ENCODE results near the gene VEGFB.
A peak's percentile ranks its signal among the peaks of the same experiment; 100 is the strongest.

Gene VEGFB

DNA sequence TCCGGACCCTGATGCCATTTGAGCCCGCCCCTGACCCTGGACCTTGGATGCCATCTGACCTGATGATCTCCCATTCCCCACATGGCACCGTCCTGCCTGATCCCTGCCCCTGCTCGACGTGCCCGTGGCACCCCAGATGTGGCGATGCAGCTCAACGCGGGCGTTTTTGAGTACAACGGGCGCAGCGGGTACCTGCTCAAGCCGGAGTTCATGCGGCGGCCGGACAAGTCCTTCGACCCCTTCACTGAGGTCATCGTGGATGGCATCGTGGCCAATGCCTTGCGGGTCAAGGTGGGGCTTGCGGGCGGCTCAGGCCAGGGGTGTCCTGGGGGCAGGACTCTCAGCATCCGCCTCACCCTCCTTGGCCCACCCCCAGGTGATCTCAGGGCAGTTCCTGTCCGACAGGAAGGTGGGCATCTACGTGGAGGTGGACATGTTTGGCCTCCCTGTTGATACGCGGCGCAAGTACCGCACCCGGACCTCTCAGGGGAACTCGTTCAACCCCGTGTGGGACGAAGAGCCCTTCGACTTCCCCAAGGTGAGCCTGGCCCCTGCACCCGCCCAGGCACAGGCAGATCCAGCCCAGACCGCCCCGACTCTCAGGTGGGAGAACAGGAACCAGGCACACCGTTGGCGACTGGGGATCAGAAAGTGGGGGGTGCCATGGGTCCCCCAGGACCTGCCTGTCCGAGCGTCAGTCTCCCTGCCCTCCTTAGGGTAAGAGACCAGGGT lies 28.1 kb downstream of the VEGFB start:
- DNase-seq (ENCODE audit: low spot score): no peak

DNA sequence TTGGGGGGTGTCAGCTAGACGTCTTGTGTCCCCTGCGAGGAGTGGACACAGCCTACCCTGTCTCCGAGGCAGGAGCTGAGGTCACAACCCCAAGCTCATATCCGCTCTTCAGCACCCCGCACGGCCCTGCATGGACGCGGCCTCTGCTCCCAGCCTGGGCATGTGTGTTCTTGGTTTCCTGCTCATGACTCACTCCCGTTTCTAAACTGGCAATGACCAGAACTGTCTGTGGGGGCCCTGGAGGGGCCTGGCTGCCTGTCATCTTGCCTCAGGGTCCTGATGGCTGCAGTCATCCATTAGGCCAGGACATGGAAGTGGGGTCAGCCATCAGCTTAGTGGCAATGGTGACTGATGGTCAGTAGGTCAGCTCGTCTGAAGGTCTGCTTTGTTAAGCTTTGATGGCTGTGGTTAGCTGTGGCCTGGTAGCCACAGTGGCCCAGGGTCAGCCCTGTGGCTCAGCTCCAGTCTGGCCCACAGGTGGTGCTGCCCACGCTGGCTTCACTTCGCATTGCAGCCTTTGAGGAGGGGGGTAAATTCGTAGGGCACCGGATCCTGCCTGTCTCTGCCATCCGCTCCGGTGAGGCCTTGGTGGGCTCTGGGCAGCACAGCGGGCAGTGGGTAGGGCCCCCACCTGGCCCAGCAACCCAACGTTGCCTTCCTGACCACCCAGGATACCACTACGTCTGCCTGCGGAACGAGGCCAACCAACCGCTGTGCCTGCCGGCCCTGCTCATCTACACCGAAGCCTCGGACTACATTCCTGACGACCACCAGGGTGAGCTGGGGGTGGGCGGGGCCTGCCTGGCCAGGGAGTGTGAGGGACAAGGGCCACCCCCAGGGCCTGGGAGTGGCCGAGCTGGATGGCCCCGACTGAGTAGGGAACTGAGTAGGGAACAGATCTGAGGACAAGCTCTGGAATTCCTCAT lies 28.9 kb downstream of the VEGFB start:
- no peak for DNase-seq (ENCODE audit: low spot score)

DNA sequence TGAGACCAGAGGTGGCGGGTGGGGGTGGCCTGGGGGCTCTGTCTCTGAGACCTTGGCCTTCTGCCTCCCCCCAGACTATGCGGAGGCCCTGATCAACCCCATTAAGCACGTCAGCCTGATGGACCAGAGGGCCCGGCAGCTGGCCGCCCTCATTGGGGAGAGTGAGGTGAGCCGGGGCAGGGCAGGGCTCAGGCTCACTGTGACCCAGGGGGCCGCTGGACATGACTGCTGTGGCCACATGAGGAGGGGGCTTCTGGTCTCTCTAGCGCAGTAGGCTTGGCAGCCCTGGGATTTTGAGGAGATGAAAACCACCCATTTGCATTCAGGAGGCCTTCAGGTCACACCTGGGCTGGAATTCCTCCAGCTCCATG lies 29.5 kb downstream of the VEGFB start:
- DNase-seq (ENCODE audit: low spot score): no peak

DNA sequence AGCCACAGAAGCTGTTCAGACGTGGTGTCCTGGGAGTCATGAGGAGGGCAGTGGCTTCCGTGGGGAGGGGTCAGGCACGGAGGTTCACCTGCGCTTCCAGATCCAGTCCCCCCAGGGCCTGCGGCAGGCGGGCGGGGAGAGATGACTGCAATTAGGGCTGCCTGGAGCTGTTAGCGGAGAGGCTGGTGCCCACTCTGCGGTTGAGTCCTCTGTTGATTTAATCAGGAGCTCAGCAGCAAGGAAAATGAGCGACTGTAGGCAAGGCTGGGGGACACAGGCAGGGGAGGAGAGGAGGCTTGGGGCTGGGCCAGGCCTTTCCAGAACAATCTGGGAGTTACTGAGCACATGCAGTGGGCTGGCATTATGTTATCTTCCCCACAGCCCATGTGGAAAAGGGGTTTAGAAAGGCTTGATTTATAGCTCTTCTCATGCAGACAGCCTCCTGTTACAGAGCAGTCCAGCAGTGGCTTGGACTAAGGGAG lies 30.0 kb downstream of the VEGFB start:
- no peak for DNase-seq (ENCODE audit: low spot score)

DNA sequence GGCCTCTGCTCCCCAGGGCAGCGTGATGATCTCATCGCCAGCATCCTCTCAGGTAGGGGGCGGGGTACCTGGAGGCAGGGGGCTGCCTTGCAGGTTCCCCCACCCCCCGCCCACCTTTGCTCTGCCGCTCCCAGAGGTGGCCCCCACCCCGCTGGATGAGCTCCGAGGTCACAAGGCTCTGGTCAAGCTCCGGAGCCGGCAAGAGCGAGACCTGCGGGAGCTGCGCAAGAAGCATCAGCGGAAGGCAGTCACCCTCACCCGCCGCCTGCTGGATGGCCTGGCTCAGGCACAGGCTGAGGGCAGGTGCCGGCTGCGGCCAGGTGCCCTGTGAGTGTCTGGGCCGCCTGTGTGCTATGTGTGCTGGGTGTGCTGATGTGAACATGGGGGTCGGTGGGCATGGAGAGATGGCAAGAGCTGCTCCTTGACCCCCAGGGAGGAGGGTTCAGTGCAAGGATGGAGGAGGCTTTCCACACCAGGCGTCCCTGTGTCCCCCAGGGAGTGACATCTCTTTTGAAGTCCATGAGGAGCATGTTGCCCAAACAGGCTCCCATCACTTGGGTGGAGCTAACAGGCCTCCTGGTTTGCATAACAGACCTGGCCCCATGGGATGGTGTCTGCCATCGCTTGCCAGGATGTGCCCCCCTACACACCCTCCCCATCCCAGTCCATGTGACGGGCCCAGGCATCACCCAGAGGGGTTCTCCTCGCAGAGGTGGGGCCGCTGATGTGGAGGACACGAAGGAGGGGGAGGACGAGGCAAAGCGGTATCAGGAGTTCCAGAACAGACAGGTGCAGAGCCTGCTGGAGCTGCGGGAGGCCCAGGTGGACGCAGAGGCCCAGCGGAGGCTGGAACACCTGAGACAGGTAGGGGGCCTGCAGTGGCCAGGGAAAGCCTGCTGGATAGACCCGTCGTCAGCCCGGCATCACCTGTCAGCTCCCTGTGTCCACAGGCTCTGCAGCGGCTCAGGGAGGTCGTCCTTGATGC lies 31.1 kb downstream of the VEGFB start:
- no peak for DNase-seq (ENCODE audit: low spot score)

DNA sequence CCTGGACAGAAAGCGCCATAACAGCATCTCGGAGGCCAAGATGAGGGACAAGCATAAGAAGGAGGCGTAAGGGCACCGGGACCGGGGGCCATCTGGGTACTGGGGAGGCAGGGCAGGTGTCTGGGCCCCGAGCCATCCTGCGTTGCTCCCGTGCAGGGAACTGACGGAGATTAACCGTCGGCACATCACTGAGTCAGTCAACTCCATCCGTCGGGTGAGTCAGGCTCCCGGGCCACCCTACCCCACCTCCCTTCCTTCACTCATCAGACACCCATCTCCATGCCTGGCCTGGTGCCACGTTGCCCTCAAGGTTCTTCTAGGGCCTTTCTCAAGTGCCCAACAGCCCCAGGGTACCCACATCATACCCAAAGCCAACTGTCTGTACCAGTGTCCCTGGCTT lies 32.0 kb downstream of the VEGFB start:
- no peak for DNase-seq (ENCODE audit: low spot score)

DNA sequence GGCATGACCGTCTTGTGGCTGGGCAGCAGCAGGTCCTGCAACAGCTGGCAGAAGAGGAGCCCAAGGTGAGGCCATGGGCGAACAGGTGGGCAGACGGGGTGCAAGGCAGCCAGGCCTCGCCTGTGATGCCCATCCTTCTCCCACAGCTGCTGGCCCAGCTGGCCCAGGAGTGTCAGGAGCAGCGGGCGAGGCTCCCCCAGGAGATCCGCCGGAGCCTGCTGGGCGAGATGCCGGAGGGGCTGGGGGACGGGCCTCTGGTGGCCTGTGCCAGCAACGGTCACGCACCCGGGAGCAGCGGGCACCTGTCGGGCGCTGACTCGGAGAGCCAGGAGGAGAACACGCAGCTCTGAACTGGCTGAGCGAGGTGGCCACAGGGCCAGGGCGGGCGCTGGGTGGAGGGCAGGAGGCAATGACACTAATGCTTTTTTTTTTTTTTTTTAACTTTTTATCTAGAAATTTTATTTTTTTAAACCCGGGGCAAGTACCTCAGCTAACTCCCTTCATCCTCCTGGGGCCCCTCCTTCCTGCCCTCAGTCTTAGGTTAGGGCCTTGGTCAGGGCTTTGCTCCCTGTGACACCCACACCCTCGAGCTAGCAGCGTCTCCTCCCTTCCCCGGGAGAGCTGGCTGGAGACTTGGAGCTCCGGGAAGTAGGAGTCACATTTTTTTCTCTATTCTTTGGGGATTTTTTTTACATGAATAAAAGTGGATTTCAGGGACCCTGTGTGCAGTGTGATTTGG lies 33.0 kb downstream of the VEGFB start:
- DNase-seq (ENCODE audit: low spot score): no peak

DNA sequence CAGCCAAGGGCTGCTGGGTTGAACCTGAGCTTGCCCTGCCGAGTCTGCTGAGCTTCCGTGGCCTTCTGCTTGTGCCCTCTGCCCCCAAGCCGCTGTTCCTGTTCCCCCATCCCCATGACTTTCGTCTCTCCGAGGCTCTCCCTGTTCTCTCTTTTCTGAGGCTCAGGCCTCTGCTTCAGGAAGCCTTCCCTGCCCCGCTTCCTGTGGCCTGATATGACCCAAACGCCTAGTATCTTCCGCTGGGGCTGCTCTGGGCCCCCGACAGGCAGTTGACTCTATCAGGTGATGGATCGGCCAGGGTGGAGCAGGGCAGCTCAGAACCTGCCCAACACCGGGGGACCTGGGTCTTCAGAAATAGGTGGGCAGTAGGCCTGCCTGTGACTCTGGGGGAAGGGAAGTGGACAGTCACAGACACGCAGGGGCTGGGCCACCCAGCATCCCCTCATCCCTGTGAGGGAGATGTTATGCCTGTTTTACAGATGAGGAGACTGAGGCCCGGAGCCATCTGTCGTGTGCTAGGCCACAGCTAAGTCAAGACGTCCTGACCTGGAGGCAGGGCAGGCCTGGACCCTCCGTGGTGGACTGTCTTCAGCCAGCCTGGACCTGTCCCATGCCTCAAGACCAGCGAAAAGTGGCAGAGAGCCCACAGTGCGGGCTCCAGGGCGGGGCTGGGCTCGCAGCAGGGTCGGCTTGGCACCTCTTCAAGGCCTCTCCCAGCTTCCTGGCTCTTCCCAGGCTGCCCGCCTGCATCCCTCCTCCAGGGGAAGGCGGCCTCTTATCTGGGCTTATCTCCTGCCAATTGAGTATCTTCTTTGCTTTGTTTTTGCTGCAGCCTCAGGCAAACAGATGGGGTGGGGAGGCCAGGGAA lies 33.9 kb downstream of the VEGFB start:
- DNase-seq (ENCODE audit: low spot score): no peak

DNA sequence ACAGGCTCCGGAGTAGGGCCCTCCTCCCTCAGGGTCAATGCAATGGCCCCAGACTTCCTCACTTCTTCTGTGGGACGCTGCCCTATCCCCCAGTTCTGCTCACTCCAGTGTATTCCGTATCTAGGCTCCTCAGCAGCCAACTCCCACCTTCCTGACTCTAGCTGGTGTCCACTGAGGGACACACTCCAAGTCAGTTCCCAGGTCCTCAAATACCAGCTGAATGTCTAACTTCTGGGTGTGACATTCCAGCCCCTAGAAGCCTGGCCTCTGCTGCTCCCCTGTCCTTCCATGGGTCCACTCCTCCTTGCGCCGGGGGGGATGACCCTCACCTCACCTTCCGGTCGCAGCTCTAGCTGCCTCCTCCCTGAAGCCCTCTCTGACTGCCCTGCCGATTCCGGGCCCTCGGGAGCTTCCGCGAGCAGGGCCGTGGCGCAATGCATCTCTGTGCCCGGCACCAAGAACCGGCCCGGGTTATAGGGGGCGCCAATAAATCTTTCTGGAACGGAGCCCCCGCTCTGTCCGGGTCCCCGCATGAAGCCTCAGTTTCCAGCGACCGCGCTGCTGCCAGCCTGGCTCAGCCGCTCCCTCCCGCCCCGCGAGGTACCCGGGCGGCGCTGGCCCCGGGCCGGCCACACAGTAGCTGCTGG lies 34.6 kb downstream of the VEGFB start:
- DNase-seq (ENCODE audit: low spot score): no peak

DNA sequence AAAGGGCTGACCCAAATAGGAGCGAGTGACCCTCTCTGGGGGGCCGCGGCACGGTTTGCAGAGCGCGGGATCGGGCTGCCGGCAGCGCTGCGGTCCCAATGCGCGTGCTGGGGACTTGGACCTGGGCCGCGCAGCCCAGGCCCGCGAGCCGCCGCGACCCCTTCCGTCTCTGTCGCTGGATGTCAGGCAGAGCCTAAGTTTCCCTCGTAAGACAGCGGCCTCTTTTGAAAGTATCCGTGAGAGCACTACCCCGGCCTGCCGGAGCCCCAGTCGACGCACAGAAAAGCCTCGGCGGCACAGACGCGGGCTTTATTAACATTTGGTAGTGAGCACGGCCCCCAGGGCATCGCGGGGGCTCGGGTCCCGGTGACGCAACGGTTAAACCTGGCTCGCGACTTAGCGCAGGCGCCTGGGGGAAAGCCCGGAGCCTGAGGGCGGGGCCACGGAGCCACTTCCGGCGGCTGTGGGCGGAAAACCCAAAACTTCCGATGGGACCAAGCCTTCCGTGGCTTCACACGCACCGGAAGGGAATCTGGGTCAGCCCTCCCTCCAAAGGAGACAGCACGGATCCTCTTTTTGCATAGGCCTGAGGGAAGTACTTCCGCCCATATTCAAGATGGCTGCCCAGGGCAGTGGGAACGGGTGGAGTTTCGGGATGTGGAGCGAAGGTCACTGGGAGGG lies 35.3 kb downstream of the VEGFB start:
- peak; percentile 100 for DNase-seq (ENCODE audit: low spot score)

DNA sequence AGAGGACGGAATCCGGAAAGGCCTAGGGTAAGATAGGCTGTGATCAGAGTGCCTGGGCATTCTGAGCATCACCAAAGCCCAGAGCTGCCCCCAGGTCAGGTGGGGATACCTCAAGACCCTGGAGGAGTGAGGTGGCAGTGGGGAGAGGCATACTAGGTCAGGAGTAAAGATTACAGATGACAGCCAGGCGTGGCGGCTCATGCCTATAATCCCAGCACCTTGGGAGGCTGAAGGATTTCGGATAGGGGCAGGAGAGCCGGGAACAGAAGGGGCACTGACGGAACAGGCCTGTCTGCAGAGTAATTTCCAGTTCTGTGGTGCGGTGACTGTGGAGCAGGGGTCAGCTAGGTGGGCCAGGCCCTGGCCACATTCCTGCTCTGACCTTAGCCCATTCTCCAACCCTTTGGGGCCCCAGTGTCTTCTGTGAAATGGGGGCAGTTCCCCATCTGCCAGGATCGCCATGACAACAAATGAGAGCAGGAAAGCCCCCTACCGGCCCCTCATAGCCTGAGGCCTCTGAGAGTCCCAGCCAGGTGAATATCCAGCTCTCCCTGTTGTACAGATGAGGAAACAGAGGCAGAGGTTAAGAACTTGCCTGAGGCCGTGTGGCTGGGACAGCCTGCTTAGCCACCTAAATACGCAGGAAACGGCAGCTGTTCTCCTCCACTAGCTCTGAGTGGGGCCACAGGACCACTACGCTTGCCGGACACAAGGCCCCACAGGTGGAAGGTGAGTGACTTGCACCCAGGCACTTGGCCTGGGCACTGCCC lies 40.8 kb downstream of the VEGFB start:
- DNase-seq (ENCODE audit: low spot score): no peak

DNA sequence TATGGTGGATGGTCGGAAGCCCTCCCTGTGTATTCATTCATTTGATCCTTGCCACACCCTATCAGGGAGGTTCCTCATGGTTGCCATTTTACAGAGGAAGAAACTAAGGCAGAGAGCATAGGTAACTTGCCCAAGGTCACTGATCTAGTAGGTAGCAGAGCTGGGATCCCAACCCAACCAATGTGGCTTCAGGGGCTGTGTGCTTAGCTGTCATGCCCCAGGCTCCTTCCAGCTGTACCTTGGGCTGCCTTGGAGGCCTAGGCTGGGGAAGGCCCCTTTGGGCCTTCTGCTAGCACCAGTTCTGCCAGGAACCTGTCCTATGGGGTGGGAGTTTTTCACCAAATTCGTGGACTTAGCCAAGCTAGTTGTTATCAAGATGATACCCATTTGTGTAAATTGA lies 41.5 kb downstream of the VEGFB start:
- DNase-seq (ENCODE audit: low spot score): no peak

DNA sequence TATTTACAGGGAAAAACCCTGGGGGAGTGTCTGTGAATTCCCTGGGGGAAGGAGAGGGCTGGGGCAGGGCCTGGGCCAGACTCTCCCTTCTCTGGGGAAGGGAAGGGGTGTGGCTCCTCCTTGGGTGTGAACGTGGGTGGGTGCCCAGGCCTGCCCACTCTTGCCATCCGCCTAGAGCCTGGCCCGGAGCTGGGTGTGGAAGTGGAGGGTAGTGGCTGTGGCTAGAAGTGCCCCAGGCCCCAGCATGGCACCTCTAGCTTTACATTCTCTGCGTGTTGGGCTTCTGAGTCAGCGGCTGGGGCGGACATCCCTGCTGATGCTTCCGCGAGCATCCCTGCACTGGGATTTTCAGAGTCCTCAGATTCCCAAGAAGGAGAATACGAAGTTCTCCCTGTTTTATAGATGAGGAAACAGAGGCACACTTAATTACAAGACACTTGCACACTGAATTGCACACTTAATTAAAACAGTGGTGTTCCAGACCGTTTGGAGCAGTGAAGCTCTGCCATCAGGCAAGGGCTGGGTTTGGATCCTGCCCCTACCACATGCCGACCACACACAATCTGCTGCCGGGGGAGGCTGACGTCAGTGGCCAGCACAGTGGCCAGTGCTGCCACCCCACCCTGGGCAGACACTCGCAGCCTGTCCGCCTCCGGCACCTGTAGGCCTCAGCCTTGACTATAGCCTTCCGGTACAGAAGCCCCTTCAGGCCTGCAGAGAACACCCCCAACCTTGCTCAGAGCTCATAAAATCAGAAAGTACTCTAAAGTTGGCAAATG lies 42.5 kb downstream of the VEGFB start:
- no peak for DNase-seq (ENCODE audit: low spot score)

DNA sequence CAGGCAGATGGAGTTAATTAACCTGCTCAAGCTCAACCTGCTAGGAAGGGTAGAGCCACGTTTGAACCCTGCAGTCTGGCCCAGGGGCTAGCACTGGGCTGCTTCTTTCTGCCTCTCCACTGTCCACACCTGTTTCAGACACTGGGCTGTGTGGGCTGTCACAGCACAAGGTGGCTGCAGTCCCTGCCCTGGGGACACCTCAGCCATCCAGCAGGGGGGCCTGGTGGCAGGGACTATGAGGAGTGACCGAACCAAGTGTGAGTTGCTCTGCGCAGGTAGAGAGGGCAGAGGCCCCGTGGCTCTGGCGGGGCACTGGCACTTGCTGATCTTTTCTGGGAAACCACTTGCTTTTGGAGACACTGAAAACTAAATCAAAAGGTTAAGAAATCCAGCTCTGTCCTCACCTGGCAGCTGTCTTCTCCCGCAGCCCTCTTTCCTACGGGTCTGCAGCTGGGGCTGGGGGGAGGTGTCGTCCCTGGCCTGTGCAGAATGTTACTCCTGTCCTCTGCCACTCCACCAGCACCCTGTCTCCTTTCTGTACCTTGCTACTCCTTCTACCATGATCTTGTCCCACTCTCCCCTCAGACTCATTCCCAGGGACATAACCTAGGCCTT lies 44.3 kb downstream of the VEGFB start:
- DNase-seq (ENCODE audit: low spot score): no peak

DNA sequence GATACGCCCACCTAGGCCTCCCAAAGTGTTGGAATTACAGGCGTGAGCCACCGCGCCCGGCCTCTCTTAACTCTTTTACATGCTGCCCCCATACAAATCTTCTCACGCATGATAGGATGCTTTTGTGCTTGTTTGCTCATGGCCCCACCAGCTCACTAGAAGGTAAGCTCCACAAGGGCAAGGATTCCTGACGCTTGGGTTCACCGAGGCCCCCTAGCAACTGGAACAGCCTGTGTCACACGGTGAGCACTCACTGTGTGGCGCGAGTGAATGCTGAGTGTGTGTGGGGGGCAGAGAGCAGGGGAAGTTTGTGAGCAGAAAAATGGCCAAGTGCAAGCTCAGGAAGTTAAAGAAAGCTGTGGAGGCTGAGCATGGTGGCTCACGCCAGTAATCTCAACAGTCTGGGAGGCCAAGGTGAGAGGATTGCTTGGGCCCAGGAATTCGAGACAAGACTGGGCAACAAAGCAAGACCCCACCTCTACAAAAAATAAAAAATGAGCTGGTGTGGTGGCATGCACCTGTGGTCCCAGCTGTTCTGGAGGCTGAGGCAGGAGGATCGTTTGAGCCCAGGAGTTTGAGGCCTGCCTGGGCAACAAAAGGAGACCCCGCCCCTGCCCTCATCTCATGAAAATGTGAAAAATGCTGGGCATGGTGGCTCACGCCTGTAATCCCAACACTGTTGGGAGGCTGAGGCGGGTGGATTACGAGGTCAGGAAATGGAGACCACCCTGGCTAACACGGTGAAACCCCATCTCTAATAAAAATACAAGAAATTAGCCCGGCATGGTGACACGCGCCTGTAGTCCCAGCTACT lies 47.8 kb downstream of the VEGFB start:
- no peak for DNase-seq (ENCODE audit: low spot score)

DNA sequence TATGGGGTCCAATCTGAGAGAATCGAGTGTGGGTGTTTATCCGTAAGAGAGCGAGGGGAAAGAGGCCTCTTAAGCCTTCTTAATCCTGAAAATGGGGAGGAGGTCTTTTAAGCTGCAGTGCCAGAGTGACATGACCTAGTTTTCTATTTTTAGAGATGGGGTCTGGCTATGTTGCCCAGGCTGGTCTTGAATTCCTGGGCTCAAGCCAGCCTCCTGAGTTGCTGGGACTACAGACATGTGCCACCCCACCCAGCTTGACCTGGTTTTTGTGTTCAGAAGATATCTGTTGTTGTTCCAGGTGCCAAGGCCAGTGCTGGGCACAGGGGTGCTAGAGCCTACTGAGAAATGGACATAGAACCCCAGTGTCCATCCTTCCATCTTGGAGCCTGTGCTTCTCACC lies 48.7 kb downstream of the VEGFB start:
- DNase-seq (ENCODE audit: low spot score): no peak

Data from putamen (tissue), 1 donor.